Measurements from ENCODE around the gene DPYD. TPM values are rescaled to one million over a fixed set of nuclear protein-coding genes. Genes with fewer than 3 reads are reported as not detected.

The DPYD gene
- total RNA-seq, 1 donor from 2014 or later: 8.5 TPM

- Mint-ChIP-seq H3K36me3 (no peaks in the 10 kb centered on the region), H3K27me3 (no peaks in the 10 kb centered on the region), H3K27ac (no peak overlapping the region), H3K4me3 (no peak overlapping the region), H3K9me3 (peaks cover 4% of the 10 kb centered on the region), H3K4me1 (ENCODE audit: unreplicated experiment) (peaks cover 9% of the 10 kb centered on the region)
- TF ChIP-seq, protein P1, sequence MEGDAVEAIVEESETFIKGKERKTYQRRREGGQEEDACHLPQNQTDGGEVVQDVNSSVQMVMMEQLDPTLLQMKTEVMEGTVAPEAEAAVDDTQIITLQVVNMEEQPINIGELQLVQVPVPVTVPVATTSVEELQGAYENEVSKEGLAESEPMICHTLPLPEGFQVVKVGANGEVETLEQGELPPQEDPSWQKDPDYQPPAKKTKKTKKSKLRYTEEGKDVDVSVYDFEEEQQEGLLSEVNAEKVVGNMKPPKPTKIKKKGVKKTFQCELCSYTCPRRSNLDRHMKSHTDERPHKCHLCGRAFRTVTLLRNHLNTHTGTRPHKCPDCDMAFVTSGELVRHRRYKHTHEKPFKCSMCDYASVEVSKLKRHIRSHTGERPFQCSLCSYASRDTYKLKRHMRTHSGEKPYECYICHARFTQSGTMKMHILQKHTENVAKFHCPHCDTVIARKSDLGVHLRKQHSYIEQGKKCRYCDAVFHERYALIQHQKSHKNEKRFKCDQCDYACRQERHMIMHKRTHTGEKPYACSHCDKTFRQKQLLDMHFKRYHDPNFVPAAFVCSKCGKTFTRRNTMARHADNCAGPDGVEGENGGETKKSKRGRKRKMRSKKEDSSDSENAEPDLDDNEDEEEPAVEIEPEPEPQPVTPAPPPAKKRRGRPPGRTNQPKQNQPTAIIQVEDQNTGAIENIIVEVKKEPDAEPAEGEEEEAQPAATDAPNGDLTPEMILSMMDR (conservative IDR thresholded peaks at IDR 0.05): no peak
- DNase-seq (ENCODE audit: extremely low spot score, unreplicated experiment): no peak
Observed at GRCh38 chr1:97119260-97120158, 801.3 kb downstream of the DPYD start.

GRCh38 chr1:97114842-97115241 is 806.0 kb downstream of the DPYD start:
- H3K4me3 Mint-ChIP-seq: no peak overlapping the region
- TF ChIP-seq, protein P1 (conservative IDR thresholded peaks at IDR 0.05): no peak

DNA sequence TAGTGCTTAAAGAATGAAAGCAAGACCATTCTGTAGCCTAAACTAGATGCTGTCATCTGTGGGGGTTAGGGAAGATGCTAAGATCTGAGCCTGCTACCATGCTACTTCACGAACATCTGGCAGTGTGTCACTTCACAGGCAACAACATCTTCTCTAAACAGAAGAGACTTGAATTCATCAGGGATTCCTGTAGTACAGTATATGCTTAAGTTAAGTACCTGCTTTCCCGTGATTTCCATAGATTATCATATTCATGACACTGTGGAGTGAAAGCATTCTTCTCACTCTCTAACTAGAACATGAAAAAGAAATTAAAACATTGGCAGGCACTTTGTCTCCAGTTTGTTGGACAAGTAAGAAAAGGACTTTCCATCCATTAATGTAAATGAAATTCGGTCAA is 808.4 kb downstream of the DPYD start:
- no peak for DNase-seq (ENCODE audit: extremely low spot score, unreplicated experiment)
- H3K27ac Mint-ChIP-seq: no peak overlapping the region
- TF ChIP-seq, protein P1 (conservative IDR thresholded peaks at IDR 0.05): no peak

More at GRCh38 chr1:97114842-97115241, 806.0 kb downstream of the DPYD start:
- no peaks in the 10 kb centered on the region for H3K36me3 Mint-ChIP-seq
- no peak for DNase-seq (ENCODE audit: extremely low spot score, unreplicated experiment)
- H3K27ac Mint-ChIP-seq: no peak overlapping the region
- no peaks in the 10 kb centered on the region for H3K9me3 Mint-ChIP-seq
- no peaks in the 10 kb centered on the region for H3K27me3 Mint-ChIP-seq
- peaks cover 5% of the 10 kb centered on the region for H3K4me1 Mint-ChIP-seq (ENCODE audit: unreplicated experiment)

DNA sequence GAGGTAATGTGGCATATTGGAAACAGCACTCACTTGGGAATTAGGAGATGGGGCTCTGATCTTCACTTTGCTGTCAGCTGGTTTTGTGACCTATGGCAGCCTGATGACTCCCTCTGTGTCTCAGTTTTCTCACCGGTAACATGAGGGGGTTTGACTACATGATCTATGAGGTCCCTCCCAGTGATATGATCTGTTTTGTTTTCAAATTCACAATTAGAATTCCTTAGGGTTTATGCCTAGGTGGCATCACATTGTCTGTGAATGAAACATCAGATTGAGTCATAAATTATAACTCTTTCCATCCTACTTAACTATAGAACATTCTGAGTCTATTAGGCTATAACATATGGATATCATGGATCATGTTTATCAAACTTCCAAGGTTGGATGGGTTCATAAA is 812.7 kb downstream of the DPYD start:
- Mint-ChIP-seq H3K4me1 (ENCODE audit: unreplicated experiment) (no peaks in the 10 kb centered on the region), H3K9me3 (peaks cover 6% of the 10 kb centered on the region), H3K36me3 (no peaks in the 10 kb centered on the region), H3K27me3 (no peaks in the 10 kb centered on the region), H3K4me3 (no peak overlapping the region), H3K27ac (no peak overlapping the region)
- DNase-seq (ENCODE audit: extremely low spot score, unreplicated experiment): no peak
- TF ChIP-seq, protein P1 (conservative IDR thresholded peaks at IDR 0.05): no peak

More for the DNA sequence above, 808.4 kb downstream of the DPYD start:
- Mint-ChIP-seq H3K4me3 (no peak overlapping the region), H3K27me3 (no peaks in the 10 kb centered on the region), H3K36me3 (no peaks in the 10 kb centered on the region), H3K4me1 (ENCODE audit: unreplicated experiment) (no peaks in the 10 kb centered on the region), H3K9me3 (no peaks in the 10 kb centered on the region)

DNA sequence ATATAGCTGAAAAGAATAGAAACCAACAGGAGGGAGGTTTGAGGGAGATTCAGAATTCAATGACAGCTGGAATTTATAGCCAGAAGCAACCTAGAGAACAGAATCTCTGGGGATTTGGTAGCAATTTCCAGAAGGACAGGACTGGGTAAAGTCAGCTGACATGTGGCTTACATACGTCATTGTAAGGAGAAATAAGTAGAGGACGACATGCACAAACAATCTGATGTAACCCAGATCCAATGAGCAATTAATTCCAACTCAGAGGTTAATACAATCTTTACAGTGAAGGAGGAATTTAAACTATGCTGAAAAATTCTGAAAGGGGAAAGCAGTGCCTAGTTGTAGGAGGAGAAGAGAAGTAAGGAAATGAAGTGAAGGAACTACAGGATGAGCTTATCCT is 815.3 kb downstream of the DPYD start:
- H3K27ac Mint-ChIP-seq: peak overlapping the region; percentile 57
- peaks cover 6% of the 10 kb centered on the region for H3K9me3 Mint-ChIP-seq
- TF ChIP-seq, protein P1 (conservative IDR thresholded peaks at IDR 0.05): no peak

More for the DNA sequence above, 815.3 kb downstream of the DPYD start:
- no peak overlapping the region for H3K4me3 Mint-ChIP-seq
- no peak for DNase-seq (ENCODE audit: extremely low spot score, unreplicated experiment)
- no peaks in the 10 kb centered on the region for H3K27me3 Mint-ChIP-seq
- H3K36me3 Mint-ChIP-seq: no peaks in the 10 kb centered on the region
- peaks cover 8% of the 10 kb centered on the region for H3K4me1 Mint-ChIP-seq (ENCODE audit: unreplicated experiment)
